Activated T-cell treated with anti-CD3 and anti-CD28 coated beads, Interleukin-2, amount 50 U/mL, for 48 hours (primary cell): ENCODE results near the gene LRRC61.

ENCODE experiments used
- DNase-seq, 2 experiments: peaks; one replicate each; pipeline ENCODE4 v3.0.0-alpha.2; 2020

Gene LRRC61

DNA sequence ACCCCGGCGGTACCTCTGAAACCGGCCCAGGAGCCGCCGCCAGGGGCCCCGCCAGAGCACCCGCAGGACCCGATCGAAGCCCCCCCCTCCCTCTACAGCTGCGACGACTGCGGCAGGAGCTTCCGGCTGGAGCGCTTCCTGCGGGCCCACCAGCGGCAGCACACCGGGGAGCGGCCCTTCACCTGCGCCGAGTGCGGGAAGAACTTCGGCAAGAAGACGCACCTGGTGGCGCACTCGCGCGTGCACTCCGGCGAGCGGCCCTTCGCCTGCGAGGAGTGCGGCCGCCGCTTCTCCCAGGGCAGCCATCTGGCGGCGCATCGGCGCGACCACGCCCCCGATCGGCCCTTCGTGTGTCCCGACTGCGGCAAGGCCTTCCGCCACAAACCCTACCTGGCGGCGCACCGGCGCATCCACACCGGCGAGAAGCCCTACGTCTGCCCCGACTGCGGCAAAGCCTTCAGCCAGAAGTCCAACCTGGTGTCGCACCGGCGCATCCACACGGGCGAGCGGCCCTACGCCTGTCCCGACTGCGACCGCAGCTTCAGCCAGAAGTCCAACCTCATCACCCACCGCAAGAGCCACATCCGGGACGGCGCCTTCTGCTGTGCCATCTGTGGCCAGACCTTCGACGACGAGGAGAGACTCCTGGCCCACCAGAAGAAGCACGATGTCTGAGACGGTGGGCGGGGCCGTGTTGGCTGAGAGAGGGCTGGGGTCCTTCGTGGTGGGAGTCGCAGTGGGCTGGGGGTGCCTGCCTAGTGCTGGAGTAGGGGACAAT, 49.3 kb downstream of the LRRC61 start:
- DNase-seq = no peak

DNA sequence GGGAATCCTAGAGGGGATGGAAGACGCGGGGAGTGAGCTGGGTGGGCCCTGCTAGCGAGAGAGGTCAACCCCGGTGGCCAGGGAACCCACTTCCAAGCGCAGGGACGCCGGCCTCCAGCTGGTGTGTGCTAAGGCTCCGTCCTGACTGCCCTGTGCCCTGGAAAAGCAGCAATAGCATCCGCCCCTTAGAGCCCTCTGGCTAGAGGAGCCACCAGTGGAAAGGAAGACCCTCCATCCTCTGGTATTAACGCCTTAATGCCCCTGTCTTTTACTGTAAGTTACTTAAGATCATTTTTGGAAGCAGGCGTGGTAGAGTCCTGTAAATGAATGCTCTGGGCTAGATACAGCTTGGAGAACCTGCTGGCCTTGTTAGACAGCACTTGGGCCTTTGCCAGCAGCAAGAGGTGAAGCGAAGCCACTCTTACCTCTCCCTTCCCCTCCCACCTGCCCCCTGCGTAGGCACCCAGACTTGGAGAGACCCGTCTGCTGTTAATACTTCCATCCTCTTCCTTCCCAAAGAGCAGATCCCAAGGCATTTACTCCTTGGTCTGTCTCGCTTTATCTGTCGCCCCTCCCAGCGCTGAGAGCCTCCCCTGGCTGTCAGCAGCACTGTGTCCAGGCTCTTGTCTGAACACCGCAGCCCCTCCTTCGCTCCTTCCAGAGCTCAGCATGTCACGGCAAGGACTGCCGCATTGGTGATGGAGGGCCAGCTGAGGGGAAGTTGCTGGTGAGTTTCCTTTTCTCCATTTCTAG, 50.1 kb downstream of the LRRC61 start:
- DNase-seq = no peak

DNA sequence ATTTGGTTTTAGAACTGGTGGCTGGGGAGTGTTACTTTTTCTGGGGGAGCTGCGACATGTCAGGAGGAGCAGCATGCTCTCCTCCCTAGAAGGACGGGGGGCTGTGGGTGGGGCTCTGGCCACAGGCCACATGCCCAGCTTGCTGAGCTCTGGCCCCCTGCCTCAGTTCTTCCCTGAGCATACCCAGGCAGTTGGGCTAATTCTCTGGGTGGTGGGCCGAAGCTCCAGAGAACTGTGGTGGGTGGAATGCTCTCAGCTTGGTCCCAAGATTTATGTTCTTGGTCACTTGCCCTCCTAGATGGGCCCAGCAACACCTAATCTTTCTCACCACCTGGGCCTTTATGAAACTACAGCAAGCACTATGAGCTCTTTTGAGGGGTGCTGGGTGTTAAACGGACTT, 50.9 kb downstream of the LRRC61 start:
- DNase-seq = no peak

DNA sequence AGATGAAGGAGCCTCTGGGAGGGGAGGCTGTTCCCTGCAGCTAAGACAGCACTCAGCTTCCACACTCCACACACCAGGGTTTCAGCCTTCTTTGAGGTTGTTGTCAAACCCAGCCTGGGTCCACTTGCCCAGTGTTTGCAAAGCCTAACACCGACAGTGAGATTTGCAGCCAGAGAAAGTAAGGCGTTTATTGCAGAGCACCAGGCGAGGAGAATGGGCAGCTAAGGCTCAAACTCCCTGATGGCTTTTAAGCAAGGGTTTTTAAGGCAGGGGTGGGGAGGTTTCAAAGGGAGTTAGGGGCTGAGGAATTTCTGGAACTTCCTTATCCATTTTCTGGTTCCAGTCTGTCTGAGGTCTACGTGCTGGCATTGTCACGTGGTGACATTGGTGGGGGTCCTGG, 51.3 kb downstream of the LRRC61 start:
- DNase-seq = no peak

DNA sequence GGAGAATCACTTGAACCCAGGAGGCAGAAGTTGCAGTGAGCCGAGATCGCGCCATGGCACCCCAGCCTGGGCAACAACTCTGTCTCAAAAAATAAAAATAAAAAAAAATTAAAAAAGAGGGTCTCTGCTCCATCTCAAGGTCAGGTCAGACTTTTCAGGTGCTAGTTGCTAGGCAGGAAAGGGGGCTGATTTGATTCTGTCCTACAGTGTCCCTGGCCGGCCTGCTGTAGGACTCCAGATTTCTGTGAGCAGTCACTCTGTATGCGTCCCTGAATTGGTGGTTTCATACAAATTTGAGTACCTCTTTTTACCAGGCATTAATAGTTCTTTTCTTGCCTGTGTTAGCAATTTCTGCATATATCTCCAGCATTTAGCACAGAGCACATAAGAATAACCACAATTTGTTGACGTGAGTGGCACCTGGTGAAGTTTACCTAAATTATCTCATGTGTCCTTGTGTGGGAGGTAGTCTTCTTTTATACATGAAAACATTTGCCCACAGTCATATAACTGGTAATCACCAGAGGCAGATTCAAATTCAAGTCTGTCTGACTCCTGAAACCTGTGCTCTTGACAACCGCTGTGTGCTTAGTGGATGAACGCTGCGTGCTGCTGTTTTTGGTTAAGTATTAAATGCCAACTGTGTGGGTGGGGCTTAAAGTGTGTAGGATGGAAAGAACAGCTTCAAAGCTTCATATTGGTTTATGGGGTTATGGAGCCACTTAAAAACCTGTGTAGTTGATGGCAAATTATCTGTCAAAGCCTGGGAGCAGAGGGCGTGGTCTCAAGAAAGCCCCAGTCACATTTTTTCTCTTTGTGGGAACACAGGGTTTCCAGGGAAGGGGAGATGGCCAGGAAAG, 52.7 kb downstream of the LRRC61 start:
- DNase-seq = peak; percentile 52

DNA sequence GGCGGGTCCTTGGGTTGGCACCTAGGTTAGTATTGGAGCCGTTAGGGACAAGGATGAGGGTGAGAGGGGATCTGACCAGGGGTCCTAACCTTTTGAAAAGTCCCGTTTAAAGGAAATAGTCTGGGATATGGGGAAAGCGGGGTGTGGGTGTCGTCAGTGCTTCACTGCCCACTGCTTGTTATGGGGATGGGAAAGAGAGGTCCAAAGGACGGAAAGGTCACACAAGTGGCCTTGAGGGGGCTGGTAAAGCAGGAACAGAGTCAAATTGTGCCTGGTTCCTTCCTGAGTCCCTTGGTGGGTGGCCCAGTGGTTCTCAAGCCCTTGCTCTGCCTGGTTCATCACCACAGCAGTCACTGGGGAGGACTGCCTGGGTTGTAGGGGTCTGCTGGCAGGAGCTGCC, 53.4 kb downstream of the LRRC61 start:
- no peak for DNase-seq

DNA sequence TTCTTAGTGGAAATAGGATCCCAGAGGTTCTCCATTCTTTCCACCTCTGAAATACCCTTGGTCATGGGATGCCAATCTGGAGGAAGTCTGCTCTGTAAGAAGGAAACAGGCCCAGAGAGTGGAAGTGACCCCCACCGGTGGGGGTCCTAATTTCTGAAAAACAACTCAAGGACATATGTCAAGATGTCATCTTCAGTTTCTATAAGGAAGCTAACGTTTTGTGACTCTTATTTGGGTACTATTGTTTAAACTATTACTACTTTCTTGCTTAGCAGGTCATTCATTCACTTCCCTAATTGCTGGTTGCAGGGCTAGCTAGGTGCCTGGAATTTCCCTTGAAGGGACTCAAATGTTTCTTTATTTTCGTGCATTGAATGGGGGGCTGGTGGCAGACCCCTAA, 54.0 kb downstream of the LRRC61 start:
- no peak for DNase-seq

DNA sequence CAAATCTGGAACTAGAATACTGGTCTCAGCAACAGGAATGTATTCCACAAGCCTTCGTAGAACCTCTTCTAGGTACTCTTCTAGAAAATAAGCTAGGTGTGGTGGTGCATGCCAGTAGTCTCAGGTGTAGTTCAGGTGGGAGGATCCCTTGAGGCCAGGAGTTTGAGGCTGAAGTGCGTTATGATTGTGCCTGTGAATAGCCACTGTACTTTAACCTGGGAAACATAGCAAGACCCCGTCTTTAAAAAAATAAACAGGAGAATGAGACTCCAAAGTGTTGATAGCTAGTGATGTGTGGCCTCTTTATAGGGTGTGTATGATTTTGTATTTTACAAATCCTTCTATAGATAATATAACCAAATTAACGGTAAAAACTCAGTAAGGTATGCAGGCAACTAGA, 54.5 kb downstream of the LRRC61 start:
- DNase-seq = no peak

DNA sequence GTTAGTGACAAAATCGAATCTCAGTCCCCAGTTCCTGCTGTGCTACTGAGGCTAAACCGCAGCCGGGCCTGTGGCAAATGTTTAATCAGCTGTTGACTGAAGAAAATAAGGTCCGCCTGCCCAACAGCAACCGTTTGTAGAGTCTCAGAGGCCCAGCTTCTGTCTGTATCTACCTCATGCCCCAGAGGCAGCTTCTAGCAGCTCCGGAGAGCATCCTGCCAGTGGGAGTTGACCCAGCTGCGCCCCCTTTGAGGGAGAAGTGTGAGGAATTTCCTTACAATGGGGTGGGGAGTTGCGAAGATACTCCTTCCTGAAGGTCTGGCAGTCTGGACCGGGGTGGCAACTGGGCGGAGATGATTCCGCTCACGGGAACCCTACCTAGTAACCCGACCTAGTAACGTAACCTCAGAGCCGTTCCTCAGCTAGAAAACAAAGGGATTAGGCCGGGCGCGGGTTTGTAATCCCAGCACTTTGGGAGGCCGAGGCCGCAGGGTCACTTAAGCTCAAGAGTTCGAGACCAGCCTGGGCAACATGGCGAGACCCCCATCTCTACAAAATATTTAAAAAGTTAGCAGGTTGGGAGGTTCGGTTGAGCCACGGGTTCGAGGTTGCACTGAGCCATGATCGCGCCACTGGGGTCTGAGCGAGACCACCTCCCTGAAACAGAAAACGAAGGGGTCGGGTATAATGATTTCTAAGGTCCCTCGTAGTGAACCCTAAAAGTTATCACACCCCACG, 55.1 kb downstream of the LRRC61 start:
- peak; percentile 55 to 56 for DNase-seq

DNA sequence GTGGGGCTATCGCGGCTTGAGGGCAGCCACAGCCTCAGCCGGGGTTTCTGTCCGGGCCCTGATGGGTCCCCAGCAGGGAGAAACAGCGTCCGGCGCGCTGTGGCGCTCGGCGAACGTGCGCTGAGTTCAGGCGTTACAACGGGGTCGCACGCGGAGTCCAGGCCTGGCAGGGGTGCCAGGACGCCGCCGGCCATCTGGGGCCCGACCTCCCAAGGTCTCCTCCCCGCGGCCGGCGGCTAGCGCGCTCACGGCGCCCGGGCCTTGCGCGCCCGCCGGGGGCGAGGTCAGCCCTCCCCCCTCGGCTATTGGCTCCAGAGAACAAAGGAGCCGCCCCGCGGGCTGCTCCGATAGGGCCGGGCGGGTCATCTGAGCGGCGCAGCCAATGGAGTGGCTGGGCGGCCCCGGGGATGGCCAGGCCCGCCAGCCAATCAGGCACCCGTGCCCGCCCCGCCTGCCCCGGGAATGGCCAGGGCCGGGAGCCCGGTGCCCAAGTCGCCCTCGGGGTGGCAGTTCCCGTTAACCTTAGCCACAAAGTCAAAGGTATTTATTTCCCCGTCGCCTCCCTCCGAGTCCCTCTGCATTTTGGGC, 55.8 kb downstream of the LRRC61 start, which contains the start of gene ZNF775:
Gene ZNF775, plus strand, starts transcription at position 478 of the 588 bp plus-strand sequence. CDS start 9,141 bp downstream, outside the sequence.
- DNase-seq = peak; percentile 94 to 95

DNA sequence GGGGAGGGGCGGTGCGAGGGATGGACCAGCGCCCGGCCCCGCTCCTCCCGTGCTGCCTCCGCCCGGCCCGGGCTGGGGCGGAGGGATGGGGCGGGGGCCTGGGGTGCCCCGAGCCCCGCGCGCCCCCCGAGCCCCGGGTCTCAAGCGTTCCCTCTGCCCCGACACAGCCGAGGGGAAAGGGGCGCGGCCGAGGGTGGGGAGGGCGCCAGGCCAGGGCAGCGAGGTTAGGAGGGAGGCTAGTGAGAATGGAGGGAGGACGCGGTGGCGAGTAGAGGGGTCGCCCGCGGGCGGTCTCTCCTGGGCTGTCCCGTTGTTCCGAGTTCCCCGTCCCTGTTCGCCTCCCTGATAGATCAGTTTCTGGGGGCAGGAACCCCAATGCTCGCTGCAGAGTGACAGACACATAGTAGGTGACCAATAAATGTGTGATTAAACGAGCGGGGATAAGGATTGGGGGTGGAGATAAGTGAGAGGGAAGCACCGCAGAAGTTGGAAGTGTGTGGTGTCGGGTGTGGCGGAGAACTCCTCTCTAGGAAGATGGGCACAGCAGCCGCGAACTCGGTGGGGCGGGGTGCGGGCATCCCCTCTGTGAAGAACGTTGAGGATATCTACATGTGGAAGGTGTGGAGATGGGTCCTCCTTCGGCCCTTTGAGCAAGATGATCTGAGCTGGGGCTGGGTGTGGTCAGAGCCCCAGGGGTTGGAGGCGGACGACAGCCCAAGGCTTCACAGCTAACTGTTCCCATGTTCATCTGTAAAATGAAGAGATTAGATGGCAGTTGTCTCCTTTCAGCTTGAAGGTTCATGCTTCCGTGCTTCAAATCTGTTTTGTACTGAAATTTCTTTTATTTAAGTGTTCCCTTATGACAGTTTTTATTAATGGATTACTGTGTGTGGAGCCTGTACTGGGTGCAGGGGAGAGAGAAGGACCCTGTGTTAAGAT, 56.6 kb downstream of the LRRC61 start:
- DNase-seq = peak in 1 of 2 experiments; percentile 52

DNA sequence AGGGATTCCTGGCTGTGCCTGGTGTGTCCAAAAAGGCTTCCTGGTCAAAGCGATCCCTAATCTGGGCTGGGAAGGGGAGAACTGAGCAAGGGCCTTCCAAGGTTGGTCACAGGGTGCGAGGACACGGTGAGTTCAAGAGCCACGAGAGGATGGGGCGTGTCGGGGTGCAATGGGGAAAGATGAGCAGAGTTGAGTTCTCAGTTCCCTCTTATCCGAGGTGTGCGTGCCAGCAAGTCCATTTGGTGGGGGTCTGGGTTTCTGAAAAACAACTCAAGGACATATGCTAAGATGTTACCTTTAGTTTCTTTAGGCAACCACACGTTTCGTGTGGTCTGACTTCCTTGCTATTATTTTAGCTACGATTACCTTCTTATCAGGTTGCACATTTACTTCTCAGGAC, 57.3 kb downstream of the LRRC61 start:
- DNase-seq = no peak

DNA sequence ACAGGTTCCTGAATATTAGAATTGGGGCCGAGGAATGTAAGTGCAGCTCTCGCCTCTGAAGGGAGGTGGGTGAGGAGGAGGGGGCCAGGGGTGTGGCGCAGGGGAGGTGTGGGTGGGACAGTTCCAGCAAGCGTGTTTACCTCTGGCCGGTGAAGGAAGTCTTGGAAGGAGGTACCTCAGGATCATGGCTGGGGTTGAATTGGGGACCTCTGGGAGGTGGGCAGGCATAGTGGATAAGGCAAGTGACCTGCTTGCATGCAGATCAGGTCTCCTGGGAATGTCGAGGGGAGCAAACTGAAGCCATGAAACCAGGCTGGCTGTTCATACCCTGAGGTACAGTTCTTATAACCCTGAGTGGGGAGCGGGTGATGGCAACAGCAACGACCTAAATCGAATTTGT, 57.9 kb downstream of the LRRC61 start:
- DNase-seq = no peak

DNA sequence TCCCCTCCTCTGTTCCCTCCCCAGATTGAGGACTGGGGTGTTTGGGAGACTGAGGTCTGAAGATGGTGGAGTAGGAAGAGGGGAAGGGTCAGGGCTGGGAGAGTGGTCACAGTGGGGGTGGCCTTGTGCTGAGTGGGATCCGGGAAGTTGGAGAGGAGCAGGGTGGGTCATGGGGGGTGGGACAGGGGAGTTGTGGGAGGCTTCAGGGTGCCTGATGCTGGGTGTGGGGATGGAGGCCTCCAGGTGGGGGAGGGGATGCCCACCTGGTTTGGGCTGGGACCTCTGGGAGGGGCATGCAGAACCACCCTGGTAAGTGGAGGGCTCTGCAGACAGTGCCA, 58.6 kb downstream of the LRRC61 start:
- no peak for DNase-seq

DNA sequence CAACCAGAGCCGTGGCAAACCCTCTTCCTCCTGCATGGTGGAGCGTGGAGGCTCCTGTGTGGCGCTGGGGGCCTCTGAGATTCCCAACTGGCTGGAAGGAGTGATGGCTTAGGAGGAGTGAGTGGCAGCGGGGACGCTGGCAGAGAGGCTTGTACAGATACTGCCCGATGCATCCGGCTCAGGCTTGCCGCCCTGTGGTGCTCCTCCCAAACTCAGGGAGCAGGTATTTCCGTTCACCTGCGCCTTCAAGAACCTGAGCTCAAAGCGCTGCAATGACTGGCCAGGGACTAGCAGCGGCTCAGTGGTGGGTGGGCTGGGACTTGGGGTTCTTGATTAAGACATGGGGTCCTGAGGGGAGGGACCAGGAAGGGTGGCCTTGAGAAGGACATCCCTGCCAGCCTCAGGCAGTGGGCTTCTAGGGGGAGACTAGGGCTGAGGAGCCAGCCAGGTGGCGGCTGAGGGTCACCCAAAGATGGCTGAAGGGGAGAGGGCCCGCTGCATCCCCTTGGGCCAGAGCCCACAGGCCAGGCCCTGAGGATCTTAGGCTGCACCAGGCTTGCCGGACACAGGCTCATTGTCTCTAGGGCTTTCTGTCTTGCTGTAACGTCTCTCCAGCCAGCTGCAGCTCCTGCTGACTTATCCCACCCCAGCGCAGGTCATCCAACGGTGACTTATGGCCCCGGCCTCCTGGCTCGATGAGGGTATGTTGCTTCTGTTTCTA, 59.1 kb downstream of the LRRC61 start:
- DNase-seq = no peak

DNA sequence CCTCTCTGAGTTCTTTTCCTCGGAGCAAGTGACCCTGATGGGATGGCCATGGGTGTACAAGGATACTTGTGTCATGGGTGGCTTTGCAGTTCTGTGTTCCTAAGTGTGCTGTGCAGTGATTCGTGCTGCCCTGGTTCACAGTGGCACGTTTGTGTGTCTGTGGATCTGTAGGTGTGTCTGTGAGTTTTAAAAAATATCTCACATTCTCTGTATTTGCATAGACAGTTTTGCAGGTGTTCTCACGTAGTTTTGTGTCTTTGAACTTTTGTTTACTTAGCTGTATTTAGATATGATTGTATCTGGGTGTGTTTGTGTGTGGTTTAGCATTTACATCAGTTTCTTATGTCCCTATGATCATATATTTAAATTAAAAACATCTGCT, 59.7 kb downstream of the LRRC61 start:
- DNase-seq = no peak

DNA sequence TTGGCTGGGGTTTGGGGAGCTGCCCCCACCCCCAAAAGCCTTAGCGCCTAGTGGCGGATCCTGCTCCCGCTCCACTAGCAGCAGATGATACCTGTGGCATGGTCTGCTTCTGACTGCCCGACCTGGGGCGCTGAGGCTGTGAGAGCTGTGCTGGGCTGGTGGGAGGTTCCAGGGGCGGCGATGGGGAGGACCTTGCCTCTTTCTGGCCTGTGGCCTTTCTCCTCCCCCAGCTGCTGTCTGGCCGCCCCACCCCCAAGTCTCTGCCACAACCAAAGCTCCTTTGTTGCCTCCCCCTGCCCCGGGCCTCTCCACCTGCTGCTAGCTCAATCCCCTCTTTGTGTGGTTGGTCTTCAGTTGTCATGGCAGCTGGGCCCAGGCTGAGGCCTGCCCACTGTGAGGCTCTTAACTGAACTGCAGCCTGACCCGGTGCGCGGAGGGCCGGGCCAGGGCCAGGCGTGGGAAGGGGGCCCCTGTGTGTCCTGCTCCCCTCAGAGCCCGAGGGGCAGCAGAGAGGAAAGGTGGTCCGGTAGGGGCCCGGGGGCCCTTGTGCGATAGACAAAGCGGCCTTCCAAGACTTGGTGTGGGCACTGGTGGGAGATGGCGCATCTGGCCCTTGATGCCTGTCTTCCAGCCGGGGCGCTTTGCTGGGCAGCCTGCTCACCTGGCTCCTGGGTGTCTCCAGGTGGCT, 60.7 kb downstream of the LRRC61 start:
- no peak for DNase-seq

DNA sequence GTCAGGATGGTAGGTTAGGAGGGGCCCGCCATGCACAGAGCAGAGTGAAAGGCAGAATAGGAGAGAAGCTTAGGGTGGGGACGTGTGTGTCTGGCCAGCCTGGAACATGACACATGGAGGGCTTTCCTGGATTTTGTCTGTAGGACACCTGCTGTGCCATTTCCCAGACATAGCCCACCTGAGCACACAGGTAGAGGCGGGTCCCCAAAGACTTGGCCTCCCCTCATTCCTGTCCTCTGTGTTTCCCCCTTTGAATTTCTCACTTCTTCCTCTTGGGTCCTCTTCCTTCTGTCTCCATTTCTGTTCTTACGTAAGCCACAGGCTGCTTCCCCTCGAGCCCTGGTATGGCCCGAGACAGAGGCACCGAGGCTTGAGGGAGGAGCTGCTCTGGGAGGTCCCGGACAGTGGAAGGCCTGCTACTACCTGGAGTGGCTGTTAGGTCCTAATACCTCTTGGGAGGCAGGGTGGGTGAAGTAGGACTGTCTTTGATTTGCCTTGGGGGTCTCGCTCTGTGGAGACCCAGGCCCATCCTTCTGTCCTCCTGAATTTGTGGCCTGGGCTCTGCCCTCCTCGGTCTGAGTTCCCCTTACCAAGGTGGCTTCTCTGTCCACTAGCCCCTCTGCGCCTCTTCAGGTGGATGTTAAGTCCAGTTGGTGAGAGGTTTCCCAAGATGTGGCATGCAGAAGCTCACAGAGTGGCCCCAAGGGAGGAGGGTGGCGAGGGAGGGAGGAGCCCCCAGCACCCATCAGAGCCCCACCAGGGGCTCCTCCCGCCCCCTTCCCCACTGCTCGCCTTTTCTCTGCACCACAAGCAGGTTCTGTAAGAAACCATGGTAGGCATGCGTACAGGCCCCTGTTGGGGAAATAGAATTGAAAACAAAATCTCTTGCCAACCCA, 61.5 kb downstream of the LRRC61 start:
- DNase-seq = no peak

DNA sequence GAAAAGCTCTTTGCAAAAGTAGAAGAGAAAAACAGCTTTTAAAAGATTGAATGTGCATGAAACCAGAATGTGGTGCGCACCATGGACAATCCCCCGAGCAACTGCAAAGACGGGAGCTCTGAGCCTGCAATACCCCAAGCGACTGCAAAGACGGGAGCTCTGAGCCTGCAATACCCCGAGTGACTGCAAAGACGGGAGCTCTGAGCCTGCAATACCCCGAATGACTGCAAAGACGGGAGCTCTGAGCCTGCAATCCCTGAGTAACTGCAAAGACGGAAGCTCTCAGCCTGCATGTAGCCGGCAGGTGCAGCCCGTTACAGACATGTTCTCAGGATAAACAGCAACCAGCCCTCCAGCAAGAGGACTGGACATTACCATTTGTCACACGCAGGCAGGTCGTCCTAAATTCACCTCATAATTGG, 62.2 kb downstream of the LRRC61 start:
- no peak for DNase-seq
